Peyer's patch (tissue), 4 donors: ENCODE results near the gene CALHM3.

ENCODE experiments used
- CTCF ChIP-seq, 6 experiments: fragments of 450-650 bp in 4 of 6; fragments of 200-600 bp in 2 of 6; sonication (generic) in 1 of 6; IDR thresholded peaks; one replicate each; pipeline ENCODE4 v1.5.1; 2017 to 2019; ENCODE audit warnings: antibody characterized with exemption in 6 of 6, mild to moderate bottlenecking in 3 of 6, moderate library complexity in 1 of 6
- POLR2A ChIP-seq, 2 donors: fragments of 450-650 bp; IDR thresholded peaks; one replicate each; pipeline ENCODE4 v1.5.1; 2017; ENCODE audit warnings: antibody characterized with exemption in 2 of 2, mild to moderate bottlenecking in 2 of 2, moderate library complexity in 2 of 2

DNA sequence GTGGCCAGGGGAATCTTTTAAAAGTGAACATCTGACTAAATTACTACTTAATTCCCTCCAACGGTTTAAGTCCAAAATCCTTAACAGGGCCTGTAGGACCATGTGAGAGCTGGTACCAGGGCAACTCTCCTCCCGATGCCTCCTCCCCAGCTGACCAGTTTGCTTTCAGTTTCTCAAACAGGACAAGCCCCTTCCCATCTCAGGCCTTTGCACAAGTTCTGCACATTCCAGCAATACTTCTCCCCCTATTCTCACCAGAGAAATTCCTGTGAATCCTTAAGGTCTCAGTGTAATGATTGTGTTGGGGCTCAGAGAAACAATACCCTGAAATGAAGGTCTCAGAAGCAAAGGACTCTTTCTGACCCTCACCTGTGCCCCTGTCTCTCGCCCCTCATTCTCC, 12.3 kb downstream of the CALHM3 start:
- no peak for TF ChIP-seq CTCF (IDR thresholded peaks at IDR 0.05)
- TF ChIP-seq POLR2A (IDR thresholded peaks at IDR 0.05), result no peak
